ENCODE data around the gene TCF25.

Gene TCF25

GRCh38 chr16:89847051-89847939, 26.1 kb upstream of the TCF25 start:
- Histone ChIP-seq H3F3A (ENCODE audit: low read depth) (no peaks in the 10 kb centered on the region), H3K27me3 (ENCODE audit: insufficient read depth, low read length, poor library complexity, severe bottlenecking) (no peaks in the 10 kb centered on the region), H3K9me3 (ENCODE audit: insufficient read depth, low read depth, low read length) (no peaks in the 10 kb centered on the region), H4K20me1 (ENCODE audit: insufficient read depth, low read length, poor library complexity, severe bottlenecking) (no peaks in the 10 kb centered on the region), H3K4me2 (ENCODE audit: low read depth, low read length, poor library complexity, severe bottlenecking) (no peak overlapping the region), H3K4me3 (ENCODE audit: low read length, poor library complexity, severe bottlenecking) (no peak overlapping the region), H3K4me1 (ENCODE audit: insufficient read depth, low read length, poor library complexity, severe bottlenecking) (no peaks in the 10 kb centered on the region), H3K36me3 (ENCODE audit: insufficient read depth, low read length) (no peaks in the 10 kb centered on the region), H3K9me2 (replicated peaks; ENCODE audit: low read depth, low read length) (no peaks in the 10 kb centered on the region), H3K9ac (ENCODE audit: low read depth, low read length, poor library complexity, severe bottlenecking) (no peak overlapping the region), H2AFZ (ENCODE audit: low read length) (no peak overlapping the region), H3K79me2 (ENCODE audit: insufficient read depth, low read length) (no peaks in the 10 kb centered on the region)
- no peak for TF ChIP-seq EZH2phosphoT487 (IDR thresholded peaks at IDR 0.05; ENCODE audit: borderline replicate concordance)
- TF ChIP-seq, protein P1, sequence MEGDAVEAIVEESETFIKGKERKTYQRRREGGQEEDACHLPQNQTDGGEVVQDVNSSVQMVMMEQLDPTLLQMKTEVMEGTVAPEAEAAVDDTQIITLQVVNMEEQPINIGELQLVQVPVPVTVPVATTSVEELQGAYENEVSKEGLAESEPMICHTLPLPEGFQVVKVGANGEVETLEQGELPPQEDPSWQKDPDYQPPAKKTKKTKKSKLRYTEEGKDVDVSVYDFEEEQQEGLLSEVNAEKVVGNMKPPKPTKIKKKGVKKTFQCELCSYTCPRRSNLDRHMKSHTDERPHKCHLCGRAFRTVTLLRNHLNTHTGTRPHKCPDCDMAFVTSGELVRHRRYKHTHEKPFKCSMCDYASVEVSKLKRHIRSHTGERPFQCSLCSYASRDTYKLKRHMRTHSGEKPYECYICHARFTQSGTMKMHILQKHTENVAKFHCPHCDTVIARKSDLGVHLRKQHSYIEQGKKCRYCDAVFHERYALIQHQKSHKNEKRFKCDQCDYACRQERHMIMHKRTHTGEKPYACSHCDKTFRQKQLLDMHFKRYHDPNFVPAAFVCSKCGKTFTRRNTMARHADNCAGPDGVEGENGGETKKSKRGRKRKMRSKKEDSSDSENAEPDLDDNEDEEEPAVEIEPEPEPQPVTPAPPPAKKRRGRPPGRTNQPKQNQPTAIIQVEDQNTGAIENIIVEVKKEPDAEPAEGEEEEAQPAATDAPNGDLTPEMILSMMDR (conservative IDR thresholded peaks at IDR 0.05; ENCODE audit: low read length): no peak

DNA sequence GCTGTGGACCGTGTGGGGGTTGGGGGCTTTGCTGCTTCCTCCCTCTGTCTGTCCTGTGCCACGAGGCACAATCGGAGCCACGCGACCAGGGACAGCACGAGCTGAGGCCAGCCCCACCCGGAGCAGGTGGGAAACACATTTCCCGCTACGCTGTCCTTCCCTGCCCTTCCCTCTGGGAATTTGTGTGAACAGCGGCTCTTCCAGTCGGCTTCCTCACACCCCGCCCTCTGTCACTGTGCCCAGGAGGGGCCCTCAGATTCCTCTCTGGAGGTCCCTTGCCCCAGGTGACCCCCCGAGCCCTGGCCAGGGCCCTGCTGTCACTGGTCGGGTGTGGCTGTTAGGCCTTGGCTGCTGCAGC, 25.5 kb upstream of the TCF25 start:
- Histone ChIP-seq H3K9me2 (replicated peaks; ENCODE audit: low read depth, low read length) (no peaks in the 10 kb centered on the region), H3K9me3 (ENCODE audit: insufficient read depth, low read depth, low read length) (no peaks in the 10 kb centered on the region), H3K9ac (ENCODE audit: low read depth, low read length, poor library complexity, severe bottlenecking) (no peak overlapping the region), H3K27me3 (ENCODE audit: insufficient read depth, low read length, poor library complexity, severe bottlenecking) (no peaks in the 10 kb centered on the region), H3K36me3 (ENCODE audit: insufficient read depth, low read length) (no peaks in the 10 kb centered on the region), H3K79me2 (ENCODE audit: insufficient read depth, low read length) (no peaks in the 10 kb centered on the region), H3F3A (ENCODE audit: low read depth) (no peaks in the 10 kb centered on the region), H2AFZ (ENCODE audit: low read length) (no peak overlapping the region), H3K4me1 (ENCODE audit: insufficient read depth, low read length, poor library complexity, severe bottlenecking) (no peaks in the 10 kb centered on the region), H4K20me1 (ENCODE audit: insufficient read depth, low read length, poor library complexity, severe bottlenecking) (no peaks in the 10 kb centered on the region), H3K4me2 (ENCODE audit: low read depth, low read length, poor library complexity, severe bottlenecking) (no peak overlapping the region), H3K4me3 (ENCODE audit: low read length, poor library complexity, severe bottlenecking) (no peak overlapping the region)
- TF ChIP-seq, protein P1 (conservative IDR thresholded peaks at IDR 0.05; ENCODE audit: low read length): no peak
- no peak for TF ChIP-seq EZH2phosphoT487 (IDR thresholded peaks at IDR 0.05; ENCODE audit: borderline replicate concordance)

GRCh38 chr16:89848974-89849373, 24.4 kb upstream of the TCF25 start:
- H2AFZ ChIP-seq (ENCODE audit: low read length): no peak overlapping the region
- H3K36me3 ChIP-seq (ENCODE audit: insufficient read depth, low read length): no peaks in the 10 kb centered on the region
- H3K9me2 ChIP-seq (replicated peaks; ENCODE audit: low read depth, low read length): no peaks in the 10 kb centered on the region
- TF ChIP-seq, protein P1 (conservative IDR thresholded peaks at IDR 0.05; ENCODE audit: low read length): no peak
- TF ChIP-seq EZH2phosphoT487 (IDR thresholded peaks at IDR 0.05; ENCODE audit: borderline replicate concordance): no peak
- H3K9ac ChIP-seq (ENCODE audit: low read depth, low read length, poor library complexity, severe bottlenecking): no peak overlapping the region
- H4K20me1 ChIP-seq (ENCODE audit: insufficient read depth, low read length, poor library complexity, severe bottlenecking): no peaks in the 10 kb centered on the region
- H3K9me3 ChIP-seq (ENCODE audit: insufficient read depth, low read depth, low read length): no peaks in the 10 kb centered on the region
- H3F3A ChIP-seq (ENCODE audit: low read depth): no peaks in the 10 kb centered on the region
- H3K4me1 ChIP-seq (ENCODE audit: insufficient read depth, low read length, poor library complexity, severe bottlenecking): no peaks in the 10 kb centered on the region
- no peaks in the 10 kb centered on the region for H3K79me2 ChIP-seq (ENCODE audit: insufficient read depth, low read length)
- H3K4me3 ChIP-seq (ENCODE audit: low read length, poor library complexity, severe bottlenecking): no peak overlapping the region
- no peak overlapping the region for H3K4me2 ChIP-seq (ENCODE audit: low read depth, low read length, poor library complexity, severe bottlenecking)
- H3K27me3 ChIP-seq (ENCODE audit: insufficient read depth, low read length, poor library complexity, severe bottlenecking): no peaks in the 10 kb centered on the region
